Liver (tissue), 9 donors: ENCODE data around the gene GABBR2. TPM values are rescaled to one million over a fixed set of nuclear protein-coding genes. Genes with fewer than 3 reads are reported as not detected.
"Not testable (repeated sequence)": the region's sequence is repeated elsewhere in the genome, so short reads cannot be mapped to it uniquely, and the experiment has no call there.

Source experiments
- DNase-seq: peaks from one replicate; pipeline ENCODE4 v3.0.0-alpha.2; 2017; ENCODE audit warnings: low spot score
- H3K27ac ChIP-seq, 2 donors: one replicate each; pipeline ENCODE4 v1.7.0; 2013; ENCODE audit warnings: inconsistent platforms in 2 of 2, low read length in 2 of 2, control low read depth in 1 of 2, low read depth in 1 of 2, mild to moderate bottlenecking in 1 of 2
- H3K27me3 ChIP-seq, 4 donors: one replicate each; pipeline versions ENCODE4 v1.6.1 to v1.7.0; 2013; ENCODE audit warnings: low read length in 3 of 4, inconsistent platforms in 1 of 4, mild to moderate bottlenecking in 1 of 4, moderate library complexity in 1 of 4; ENCODE audit not compliant: control insufficient read depth in 4 of 4, insufficient read depth in 4 of 4
- H3K36me3 ChIP-seq, 4 donors: one replicate each; pipeline versions ENCODE4 v1.6.1 to v1.7.0; 2013; ENCODE audit warnings: low read length in 3 of 4, mild to moderate bottlenecking in 3 of 4, low read depth in 1 of 4, moderate library complexity in 1 of 4; ENCODE audit not compliant: control insufficient read depth in 4 of 4, insufficient read depth in 3 of 4
- H3K4me1 ChIP-seq, 4 donors: one replicate each; pipeline versions ENCODE4 v1.6.1 to v1.7.0; 2013; ENCODE audit warnings: low read length in 3 of 4, mild to moderate bottlenecking in 3 of 4, moderate library complexity in 1 of 4; ENCODE audit not compliant: control insufficient read depth in 4 of 4, insufficient read depth in 4 of 4
- H3K4me3 ChIP-seq, 3 donors: one replicate each; pipeline versions ENCODE4 v1.6.1 to v1.7.0; 2013; ENCODE audit warnings: low read length in 3 of 3, control low read depth in 1 of 3, low read depth in 1 of 3, mild to moderate bottlenecking in 1 of 3
- H3K9ac ChIP-seq, 2 donors: one replicate each; pipeline ENCODE4 v1.7.0; 2013; ENCODE audit warnings: low read length in 2 of 2, mild to moderate bottlenecking in 2 of 2, moderate library complexity in 2 of 2, control low read depth in 1 of 2, low read depth in 1 of 2
- H3K9me3 ChIP-seq, 4 donors: one replicate each; pipeline versions ENCODE4 v1.6.1 to v1.7.0; 2013; ENCODE audit warnings: low read length in 3 of 4; ENCODE audit not compliant: control insufficient read depth in 4 of 4
- ATF3 ChIP-seq: IDR thresholded peaks from 2 replicates; pipeline ENCODE4 v1.6.1; 2016; ENCODE audit warnings: antibody characterized with exemption
- FOXA1 ChIP-seq: IDR thresholded peaks from 2 replicates; pipeline ENCODE4 v1.6.1; 2016; ENCODE audit warnings: antibody characterized with exemption
- HNF4A ChIP-seq, 2 donors: conservative IDR thresholded peaks; 2 replicates each; pipeline ENCODE4 v1.6.1; 2016; ENCODE audit warnings: antibody characterized with exemption in 2 of 2, mild to moderate bottlenecking in 2 of 2
- HNF4G ChIP-seq: IDR thresholded peaks from 2 replicates; pipeline ENCODE4 v1.6.1; 2016; ENCODE audit warnings: antibody characterized with exemption
- JUND ChIP-seq, 2 donors: IDR thresholded peaks; 2 replicates each; pipeline ENCODE4 v1.6.1; 2016; ENCODE audit warnings: antibody characterized with exemption in 2 of 2
- RAD21 ChIP-seq, 2 donors: IDR thresholded peaks; 2 replicates each; pipeline ENCODE4 v1.6.1; 2016; ENCODE audit warnings: antibody characterized with exemption in 2 of 2, mild to moderate bottlenecking in 2 of 2
- RXRA ChIP-seq, 2 donors: IDR thresholded peaks; 2 replicates each; pipeline ENCODE4 v1.6.1; 2017 to 2018; ENCODE audit warnings: antibody characterized with exemption in 2 of 2, mild to moderate bottlenecking in 1 of 2
- TAF1 ChIP-seq: conservative IDR thresholded peaks from 2 replicates; pipeline ENCODE4 v1.6.1; 2016; ENCODE audit warnings: antibody characterized with exemption, mild to moderate bottlenecking
- ZBTB33 ChIP-seq: IDR thresholded peaks from 2 replicates; pipeline ENCODE4 v1.6.1; 2016; ENCODE audit warnings: antibody characterized with exemption
- WGBS: extraction: QIAGEN DNeasy Blood & Tissue Kit; methylation state at CpG from one replicate; pipeline ENCODE4 v1.1.7; 2013; 5-methylcytosine and 5-hydroxymethylcytosine counted together
- polyA plus RNA-seq, 2 donors: library from polyadenylated mRNA; stranded (reverse) in 1 of 2; unstranded in 1 of 2; fragments of 200-250 nt in 1 of 2; fragments of >200 nt in 1 of 2; fragmentation: Nextera tagmentation in 1 of 2; extraction: Ambion mirVana in 1 of 2; gene quantifications; one replicate each; pipeline versions ENCODE4 v1.2.1 to v1.2.3, GENCODE V29; 2013 to 2015
- total RNA-seq, 2 donors: library from RNA; depleted of rRNA; stranded (reverse); fragments of >200 nt; gene quantifications; one replicate each; pipeline ENCODE4 v1.2.3, GENCODE V29; 2014
- donor health status: healthy.
- donor health status: healthy.
- donor health status: healthy.
- donor health status: healthy.
- donor health status: healthy.

The GABBR2 gene
- total and polyA plus RNA-seq, 4 donors = 0.03 to 0.23 (median 0.08) TPM; not detected in 1

GRCh38 chr9:98502976-98503325 is 205.8 kb downstream of the GABBR2 start:
- no peak overlapping the region for H3K27ac ChIP-seq
- DNase-seq = peak; percentile 30

GRCh38 chr9:98502311-98502975 is 206.3 kb downstream of the GABBR2 start:
- peak; percentile 28 for DNase-seq
- H3K27ac ChIP-seq = no peak overlapping the region
- no peaks in the 10 kb centered on the region for H3K36me3 ChIP-seq
- H3K4me3 ChIP-seq = no peak overlapping the region
- no peaks in the 10 kb centered on the region for H3K9me3 ChIP-seq
- TF ChIP-seq FOXA1 (no peak), JUND (IDR thresholded peaks at IDR 0.05) (no peak), ATF3 (no peak), HNF4A (conservative IDR thresholded peaks at IDR 0.05) (no peak)
- H3K9ac ChIP-seq = no peak overlapping the region
- WGBS = 82% methylated on average over 6 of the region's 6 CpGs
- no peaks in the 10 kb centered on the region for H3K27me3 ChIP-seq
- H3K4me1 ChIP-seq = no peaks in the 10 kb centered on the region

More at GRCh38 chr9:98502976-98503325, 205.8 kb downstream of the GABBR2 start:
- no peak overlapping the region for H3K9ac ChIP-seq
- no peaks in the 10 kb centered on the region for H3K4me1 ChIP-seq
- H3K36me3 ChIP-seq = no peaks in the 10 kb centered on the region
- WGBS = 71% methylated on average over 5 of the region's 5 CpGs
- H3K27me3 ChIP-seq = no peaks in the 10 kb centered on the region
- H3K9me3 ChIP-seq = no peaks in the 10 kb centered on the region
- H3K4me3 ChIP-seq = no peak overlapping the region
- TF ChIP-seq TAF1 = no peak
- TF ChIP-seq HNF4G = no peak
- TF ChIP-seq ZBTB33 = no peak

GRCh38 chr9:98501819-98502218 is 206.9 kb downstream of the GABBR2 start:
- no peak overlapping the region for H3K27ac ChIP-seq
- H3K9me3 ChIP-seq = no peaks in the 10 kb centered on the region
- H3K4me1 ChIP-seq = no peaks in the 10 kb centered on the region
- H3K27me3 ChIP-seq = no peaks in the 10 kb centered on the region
- TF ChIP-seq RAD21 (IDR thresholded peaks at IDR 0.05) = no peak
- TF ChIP-seq RXRA (IDR thresholded peaks at IDR 0.05) = no peak
- no peak overlapping the region for H3K9ac ChIP-seq
- 90% methylated on average over 8 of the region's 8 CpGs for WGBS
- no peak overlapping the region for H3K4me3 ChIP-seq
- DNase-seq = no peak
- no peaks in the 10 kb centered on the region for H3K36me3 ChIP-seq

- not testable (repeated sequence) for H3K9me3 ChIP-seq, H3K9ac ChIP-seq, H3K27me3 ChIP-seq, H3K4me1 ChIP-seq, H3K27ac ChIP-seq, DNase-seq, H3K36me3 ChIP-seq, H3K4me3 ChIP-seq
- 84% methylated on average over 8 of the region's 8 CpGs for WGBS
Observed at GRCh38 chr9:98501259-98501658, 207.5 kb downstream of the GABBR2 start.
